SU-DHL-6 (cell line): ENCODE results near the gene BID.

ENCODE experiments used
- H2AFZ ChIP-seq: fragments of 200-600 bp; sonication (generic); 2 replicates; pipeline ENCODE4 v1.6.1; 2014; ENCODE audit warnings: low read depth, mild to moderate bottlenecking, moderate library complexity, mixed read lengths, antibody characterized with exemption, low read length; ENCODE audit not compliant: severe bottlenecking
- H3F3A ChIP-seq: fragments of 200-600 bp; shearing (Covaris generic); 2 replicates; pipeline ENCODE4 v1.6.0; 2016; ENCODE audit warnings: antibody characterized with exemption, mild to moderate bottlenecking; ENCODE audit not compliant: insufficient read depth
- H3K27ac ChIP-seq: fragments of 200-600 bp; sonication (generic); 2 replicates; pipeline ENCODE4 v1.5.1; 2016; ENCODE audit warnings: low read depth, mild to moderate bottlenecking, low read length, moderate library complexity, mixed read lengths
- H3K27me3 ChIP-seq: fragments of 200-600 bp; sonication (generic), shearing (Covaris generic); 2 replicates; pipeline ENCODE4 v1.6.0; 2014; ENCODE audit warnings: mild to moderate bottlenecking, low read length
- H3K36me3 ChIP-seq: fragments of 200-600 bp; sonication (generic); 2 replicates; pipeline ENCODE4 v1.6.1; 2014; ENCODE audit warnings: mild to moderate bottlenecking, low read length, mixed read lengths
- H3K4me2 ChIP-seq: fragments of 300-600, 200-600 bp; shearing (Covaris generic), sonication (generic); 2 replicates; pipeline ENCODE4 v1.6.0; 2014; ENCODE audit warnings: low read length, low read depth, mild to moderate bottlenecking; ENCODE audit not compliant: poor library complexity, severe bottlenecking
- H3K4me3 ChIP-seq: fragments of 200-600 bp; sonication (generic); 2 replicates; pipeline ENCODE4 v1.5.1; 2014; ENCODE audit warnings: antibody characterized with exemption, low read length, mild to moderate bottlenecking, mixed read lengths; ENCODE audit not compliant: insufficient read depth, poor library complexity, severe bottlenecking
- H3K79me2 ChIP-seq: fragments of 200-600 bp; sonication (generic); 2 replicates; pipeline ENCODE4 v1.6.1; 2014; ENCODE audit warnings: mild to moderate bottlenecking, low read length, moderate library complexity; ENCODE audit not compliant: insufficient read depth
- H3K9ac ChIP-seq: fragments of 200-600 bp; sonication (generic); 2 replicates; pipeline ENCODE4 v1.7.0; 2014; ENCODE audit warnings: mild to moderate bottlenecking, low read length
- H3K9me2 ChIP-seq: fragments of 200-600 bp; sonication (generic); replicated peaks from 2 replicates; pipeline ENCODE4 v1.6.1; 2014; ENCODE audit warnings: low read length; ENCODE audit not compliant: insufficient read depth
- H3K9me3 ChIP-seq: fragments of 200-600 bp; sonication (generic); 2 replicates; pipeline ENCODE4 v1.6.1; 2014; ENCODE audit warnings: low read length, mixed read lengths; ENCODE audit not compliant: insufficient read depth
- H4K20me1 ChIP-seq: fragments of 200-600 bp; sonication (generic); 2 replicates; pipeline ENCODE4 v1.6.1; 2014; ENCODE audit warnings: low read depth, mild to moderate bottlenecking, antibody characterized with exemption, low read length, moderate library complexity, mixed read lengths
- EZH2phosphoT487 ChIP-seq: fragments of 200-600 bp; sonication (generic), shearing (Covaris generic); conservative IDR thresholded peaks from 2 replicates; pipeline ENCODE4 v1.6.1; 2018; ENCODE audit warnings: mild to moderate bottlenecking, antibody characterized with exemption, low read length, moderate library complexity, mixed read lengths
- TF ChIP-seq, protein P1 (sequence below): fragments of 200-600 bp; sonication (generic); IDR thresholded peaks from one replicate; pipeline ENCODE4 v1.5.1; 2017; ENCODE audit warnings: antibody characterized with exemption, mild to moderate bottlenecking, low read length, moderate library complexity; ENCODE audit not compliant: insufficient read depth, poor library complexity, severe bottlenecking

BID gene

DNA sequence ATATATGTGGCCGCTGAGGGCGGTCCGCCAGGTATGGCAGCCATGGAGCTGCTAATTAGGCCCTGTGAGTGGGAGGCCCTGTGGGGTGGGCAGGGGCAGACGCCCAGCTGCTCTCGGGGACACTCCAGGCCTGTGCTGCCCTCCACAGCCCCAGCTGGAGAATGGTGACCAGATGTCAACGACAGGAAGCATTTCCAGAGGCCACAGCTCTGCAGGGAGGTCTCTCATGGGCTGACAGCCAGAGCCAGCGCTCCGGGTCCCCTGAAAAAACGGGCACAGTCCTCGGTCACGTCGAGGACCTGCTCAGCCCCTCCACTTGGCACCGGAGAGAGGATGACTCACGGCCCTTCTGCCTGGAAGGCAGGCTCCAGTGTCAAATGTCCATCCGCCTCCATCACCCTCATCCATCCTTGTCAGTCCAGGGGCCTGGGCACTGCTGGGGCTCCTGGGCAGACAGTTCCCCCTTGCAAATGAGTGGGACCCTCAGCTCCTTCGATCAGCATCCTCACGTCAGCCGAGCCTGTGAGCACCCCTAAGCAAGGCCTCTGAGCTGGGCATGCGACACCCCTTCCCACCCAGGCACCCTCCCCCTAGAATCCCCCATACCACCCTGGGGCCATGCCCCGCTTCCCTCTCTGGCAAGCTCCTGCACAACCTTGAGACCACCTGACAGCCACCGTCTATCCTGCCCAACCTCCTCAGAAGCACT, 1.9 kb downstream of the BID start:
- Histone ChIP-seq H3K36me3 (no peaks in the 10 kb centered on the region), H4K20me1 (no peaks in the 10 kb centered on the region), H3K4me2 (peak overlapping the region; percentile 50), H3K9ac (0 out of 2 replicates have a peak overlapping the region, but pooled peaks have one; percentile 62), H2AFZ (no peak overlapping the region), H3K4me3 (no peak overlapping the region), H3K9me2 (no peaks in the 10 kb centered on the region), H3F3A (peaks cover 5% of the 10 kb centered on the region; the same call in 1 of the 2 replicates), H3K27ac (no peak overlapping the region), H3K79me2 (peaks cover 17% of the 10 kb centered on the region; the same call in 1 of the 2 replicates), H3K9me3 (no peaks in the 10 kb centered on the region), H3K27me3 (no peaks in the 10 kb centered on the region)
- TF ChIP-seq, protein P1, sequence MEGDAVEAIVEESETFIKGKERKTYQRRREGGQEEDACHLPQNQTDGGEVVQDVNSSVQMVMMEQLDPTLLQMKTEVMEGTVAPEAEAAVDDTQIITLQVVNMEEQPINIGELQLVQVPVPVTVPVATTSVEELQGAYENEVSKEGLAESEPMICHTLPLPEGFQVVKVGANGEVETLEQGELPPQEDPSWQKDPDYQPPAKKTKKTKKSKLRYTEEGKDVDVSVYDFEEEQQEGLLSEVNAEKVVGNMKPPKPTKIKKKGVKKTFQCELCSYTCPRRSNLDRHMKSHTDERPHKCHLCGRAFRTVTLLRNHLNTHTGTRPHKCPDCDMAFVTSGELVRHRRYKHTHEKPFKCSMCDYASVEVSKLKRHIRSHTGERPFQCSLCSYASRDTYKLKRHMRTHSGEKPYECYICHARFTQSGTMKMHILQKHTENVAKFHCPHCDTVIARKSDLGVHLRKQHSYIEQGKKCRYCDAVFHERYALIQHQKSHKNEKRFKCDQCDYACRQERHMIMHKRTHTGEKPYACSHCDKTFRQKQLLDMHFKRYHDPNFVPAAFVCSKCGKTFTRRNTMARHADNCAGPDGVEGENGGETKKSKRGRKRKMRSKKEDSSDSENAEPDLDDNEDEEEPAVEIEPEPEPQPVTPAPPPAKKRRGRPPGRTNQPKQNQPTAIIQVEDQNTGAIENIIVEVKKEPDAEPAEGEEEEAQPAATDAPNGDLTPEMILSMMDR: no peak
- TF ChIP-seq EZH2phosphoT487: no peak

DNA sequence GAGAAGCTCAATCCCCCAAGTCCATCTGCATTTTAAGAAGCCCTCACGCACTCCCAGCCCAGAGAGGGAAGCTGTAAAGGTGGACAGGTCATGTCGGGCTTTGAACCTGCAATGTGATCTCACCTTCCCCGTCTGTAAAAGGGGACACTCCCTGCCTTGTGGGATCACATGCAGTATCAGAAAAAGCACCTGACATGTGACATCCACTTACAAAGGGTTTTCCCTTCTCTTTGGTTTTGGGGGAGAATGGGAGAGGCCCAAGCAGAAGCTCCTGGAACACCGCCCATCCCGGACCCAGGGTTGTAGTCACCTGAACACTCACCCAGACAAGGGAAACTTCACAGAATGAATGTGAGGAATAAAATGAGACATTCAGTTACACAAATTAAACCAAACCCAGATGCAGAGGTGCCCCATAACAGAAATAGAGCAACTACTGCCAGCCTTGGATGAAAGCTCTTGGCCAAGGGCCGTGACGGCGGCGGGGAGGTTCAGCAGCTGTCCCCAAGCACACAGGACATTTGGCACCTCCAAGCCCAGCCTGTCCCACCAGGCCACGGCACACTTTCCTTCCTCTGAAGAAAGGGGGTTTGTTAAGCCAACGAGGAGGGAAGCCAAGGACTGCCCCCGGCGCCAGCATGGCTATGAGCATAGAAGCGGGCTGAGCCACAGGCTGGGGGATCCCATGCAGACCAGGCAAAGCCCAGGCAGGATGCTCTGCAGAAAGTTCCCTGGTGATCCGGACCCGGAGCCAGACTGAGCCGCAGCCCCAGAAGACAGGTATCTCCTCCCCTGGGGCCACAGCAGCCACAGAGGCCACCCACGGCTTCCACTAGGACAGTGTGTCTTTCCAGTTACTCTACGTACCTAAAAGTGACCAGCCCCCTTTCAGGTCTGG, 3.8 kb downstream of the BID start:
- Histone ChIP-seq H3K9me3 (no peaks in the 10 kb centered on the region), H3F3A (peaks cover 5% of the 10 kb centered on the region; the same call in 1 of the 2 replicates), H3K79me2 (peaks cover 17% of the 10 kb centered on the region; the same call in 1 of the 2 replicates), H3K27me3 (no peaks in the 10 kb centered on the region), H3K9ac (no peak overlapping the region), H3K4me2 (no peak overlapping the region), H3K4me3 (no peak overlapping the region), H2AFZ (no peak overlapping the region), H3K9me2 (no peaks in the 10 kb centered on the region), H3K27ac (no peak overlapping the region), H3K36me3 (no peaks in the 10 kb centered on the region), H4K20me1 (no peaks in the 10 kb centered on the region)
- TF ChIP-seq, protein P1: no peak
- TF ChIP-seq EZH2phosphoT487: no peak

DNA sequence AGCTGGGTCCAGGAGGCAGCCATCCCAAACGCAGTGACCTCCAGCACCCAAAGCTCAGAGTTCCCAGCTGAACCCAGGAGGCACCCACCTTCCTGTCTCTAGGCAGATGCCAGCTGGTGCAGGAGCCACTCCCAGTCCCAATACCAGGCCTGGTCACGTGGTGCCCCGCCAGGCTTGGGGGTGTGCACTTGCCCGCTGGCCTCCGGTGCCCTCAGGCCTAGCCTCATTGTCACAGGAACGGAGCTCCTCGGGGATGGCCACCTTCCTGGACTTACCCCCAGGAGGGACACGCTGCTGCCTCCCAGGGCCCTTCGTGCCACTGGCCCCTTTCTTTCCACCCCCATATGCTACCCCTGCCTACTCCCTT, 4.6 kb downstream of the BID start:
- Histone ChIP-seq H3K27me3 (no peaks in the 10 kb centered on the region), H3F3A (0 out of 2 replicates have a peak, but pooled peaks cover 2% of the 10 kb centered on the region), H3K9me2 (no peaks in the 10 kb centered on the region), H3K4me3 (no peak overlapping the region), H3K27ac (no peak overlapping the region), H4K20me1 (no peaks in the 10 kb centered on the region), H2AFZ (no peak overlapping the region), H3K79me2 (peaks cover 17% of the 10 kb centered on the region; the same call in 1 of the 2 replicates), H3K9me3 (no peaks in the 10 kb centered on the region), H3K4me2 (no peak overlapping the region), H3K36me3 (no peaks in the 10 kb centered on the region), H3K9ac (no peak overlapping the region)
- TF ChIP-seq EZH2phosphoT487: no peak
- TF ChIP-seq, protein P1: no peak
